Measurements from ENCODE around the gene ZNF22.

ZNF22 gene

GRCh38 chr10:44986670-44987069 is 14.1 kb upstream of the ZNF22 start:
- H3K4me3 ChIP-seq (ENCODE audit: low read depth, low read length) = no peak overlapping the region
- DNase-seq (ENCODE audit: low read depth) = no peak

- DNase-seq (ENCODE audit: low read depth) = no peak
- no peak overlapping the region for H3K4me3 ChIP-seq (ENCODE audit: low read depth, low read length)
Observed at GRCh38 chr10:44988957-44989585, 11.7 kb upstream of the ZNF22 start.

GRCh38 chr10:44989597-44990301 is 11.0 kb upstream of the ZNF22 start:
- DNase-seq (ENCODE audit: low read depth) = no peak
- no peak overlapping the region for H3K4me3 ChIP-seq (ENCODE audit: low read depth, low read length)

GRCh38 chr10:44990302-44990655 is 10.4 kb upstream of the ZNF22 start:
- H3K4me3 ChIP-seq (ENCODE audit: low read depth, low read length) = no peak overlapping the region
- DNase-seq (ENCODE audit: low read depth) = no peak

GRCh38 chr10:44990965-44991364 is 9.8 kb upstream of the ZNF22 start:
- H3K4me3 ChIP-seq (ENCODE audit: low read depth, low read length) = no peak overlapping the region
- no peak for DNase-seq (ENCODE audit: low read depth)

GRCh38 chr10:44991571-44991970 is 9.2 kb upstream of the ZNF22 start:
- H3K4me3 ChIP-seq (ENCODE audit: low read depth, low read length) = no peak overlapping the region
- no peak for DNase-seq (ENCODE audit: low read depth)

GRCh38 chr10:44992070-44992731 is 8.5 kb upstream of the ZNF22 start:
- no peak overlapping the region for H3K4me3 ChIP-seq (ENCODE audit: low read depth, low read length)
- no peak for DNase-seq (ENCODE audit: low read depth)

GRCh38 chr10:44992732-44993225 is 7.9 kb upstream of the ZNF22 start:
- no peak overlapping the region for H3K4me3 ChIP-seq (ENCODE audit: low read depth, low read length)
- DNase-seq (ENCODE audit: low read depth) = no peak

- no peak for DNase-seq (ENCODE audit: low read depth)
- H3K4me3 ChIP-seq (ENCODE audit: low read depth, low read length) = no peak overlapping the region
Observed at GRCh38 chr10:44993226-44993921, 7.3 kb upstream of the ZNF22 start.

GRCh38 chr10:44993922-44994751 is 6.6 kb upstream of the ZNF22 start:
- no peak overlapping the region for H3K4me3 ChIP-seq (ENCODE audit: low read depth, low read length)
- DNase-seq (ENCODE audit: low read depth) = no peak

- DNase-seq (ENCODE audit: low read depth) = no peak
- H3K4me3 ChIP-seq (ENCODE audit: low read depth, low read length) = no peak overlapping the region
Observed at GRCh38 chr10:44994752-44995530, 5.8 kb upstream of the ZNF22 start.

- DNase-seq (ENCODE audit: low read depth) = no peak
- H3K4me3 ChIP-seq (ENCODE audit: low read depth, low read length) = no peak overlapping the region
Observed at GRCh38 chr10:44995581-44995913, 5.2 kb upstream of the ZNF22 start.

- no peak for DNase-seq (ENCODE audit: low read depth)
- H3K4me3 ChIP-seq (ENCODE audit: low read depth, low read length) = no peak overlapping the region
Observed at GRCh38 chr10:44995914-44996669, 4.6 kb upstream of the ZNF22 start.

GRCh38 chr10:44997105-44997748 is 3.5 kb upstream of the ZNF22 start:
- H3K4me3 ChIP-seq (ENCODE audit: low read depth, low read length) = no peak overlapping the region
- DNase-seq (ENCODE audit: low read depth) = no peak

GRCh38 chr10:44998146-44998631 is 2.5 kb upstream of the ZNF22 start:
- no peak for DNase-seq (ENCODE audit: low read depth)
- H3K4me3 ChIP-seq (ENCODE audit: low read depth, low read length) = no peak overlapping the region

- DNase-seq (ENCODE audit: low read depth) = peak; percentile 86
- peak overlapping the region; percentile 59 for H3K4me3 ChIP-seq (ENCODE audit: low read depth, low read length)
Observed at GRCh38 chr10:45000138-45000751, 478 bp upstream of the ZNF22 start.
